GM19099 (cell line): ENCODE measurements around the gene FBXO45.

Source experiments
- POLR2A ChIP-seq: IDR thresholded peaks from 3 replicates; pipeline ENCODE4 v1.6.1; 2011; ENCODE audit warnings: low read depth; ENCODE audit not compliant: insufficient read length; ENCODE audit errors: extremely low read depth

FBXO45 gene

GRCh38 chr3:196552253-196552652 lies 16.2 kb upstream of the FBXO45 start:
- TF ChIP-seq POLR2A = no peak

GRCh38 chr3:196553551-196553950 lies 14.9 kb upstream of the FBXO45 start:
- TF ChIP-seq POLR2A = no peak

GRCh38 chr3:196554205-196554604 lies 14.3 kb upstream of the FBXO45 start:
- no peak for TF ChIP-seq POLR2A

GRCh38 chr3:196555295-196555694 lies 13.2 kb upstream of the FBXO45 start:
- TF ChIP-seq POLR2A = no peak

GRCh38 chr3:196557236-196557635 lies 11.2 kb upstream of the FBXO45 start:
- no peak for TF ChIP-seq POLR2A

GRCh38 chr3:196558476-196558875 lies 10.0 kb upstream of the FBXO45 start:
- TF ChIP-seq POLR2A = no peak

- TF ChIP-seq POLR2A = no peak
Measured at GRCh38 chr3:196559826-196560225, 8.6 kb upstream of the FBXO45 start.

- TF ChIP-seq POLR2A = no peak
Measured at GRCh38 chr3:196563721-196564225, 4.7 kb upstream of the FBXO45 start.

GRCh38 chr3:196569003-196569516 lies 600 bp downstream of the FBXO45 start:
- TF ChIP-seq POLR2A = no peak

GRCh38 chr3:196572389-196572788 lies 3.9 kb downstream of the FBXO45 start:
- no peak for TF ChIP-seq POLR2A

- TF ChIP-seq POLR2A = no peak
Measured at GRCh38 chr3:196585044-196585757, 16.7 kb downstream of the FBXO45 start.

GRCh38 chr3:196590279-196590678 lies 21.8 kb downstream of the FBXO45 start:
- no peak for TF ChIP-seq POLR2A

GRCh38 chr3:196596355-196596754 lies 27.9 kb downstream of the FBXO45 start:
- no peak for TF ChIP-seq POLR2A

GRCh38 chr3:196599734-196600128 lies 31.3 kb downstream of the FBXO45 start:
- TF ChIP-seq POLR2A = no peak

GRCh38 chr3:196600359-196600758 lies 31.9 kb downstream of the FBXO45 start:
- TF ChIP-seq POLR2A = no peak

- TF ChIP-seq POLR2A = no peak
Measured at GRCh38 chr3:196602673-196603072, 34.2 kb downstream of the FBXO45 start.
